ENCODE results near the gene LIPJ.

GRCh38 chr10:88555190-88555908 lies 31.2 kb upstream of the LIPJ start:
- TF ChIP-seq SIN3B (IDR thresholded peaks at IDR 0.05; ENCODE audit: low read length), result no peak
- no peak for TF ChIP-seq CBX5 (CRISPR knock-in tag; IDR thresholded peaks at IDR 0.05; ENCODE audit: borderline replicate concordance)
- TF ChIP-seq TCF12 (IDR thresholded peaks at IDR 0.05), result no peak
- no peak for TF ChIP-seq TCF12 (CRISPR knock-in tag; IDR thresholded peaks at IDR 0.05)
- TF ChIP-seq ARNT (IDR thresholded peaks at IDR 0.05), result no peak
- no peak for TF ChIP-seq RAD51 (IDR thresholded peaks at IDR 0.05; ENCODE audit: borderline replicate concordance)
- TF ChIP-seq, protein P1, sequence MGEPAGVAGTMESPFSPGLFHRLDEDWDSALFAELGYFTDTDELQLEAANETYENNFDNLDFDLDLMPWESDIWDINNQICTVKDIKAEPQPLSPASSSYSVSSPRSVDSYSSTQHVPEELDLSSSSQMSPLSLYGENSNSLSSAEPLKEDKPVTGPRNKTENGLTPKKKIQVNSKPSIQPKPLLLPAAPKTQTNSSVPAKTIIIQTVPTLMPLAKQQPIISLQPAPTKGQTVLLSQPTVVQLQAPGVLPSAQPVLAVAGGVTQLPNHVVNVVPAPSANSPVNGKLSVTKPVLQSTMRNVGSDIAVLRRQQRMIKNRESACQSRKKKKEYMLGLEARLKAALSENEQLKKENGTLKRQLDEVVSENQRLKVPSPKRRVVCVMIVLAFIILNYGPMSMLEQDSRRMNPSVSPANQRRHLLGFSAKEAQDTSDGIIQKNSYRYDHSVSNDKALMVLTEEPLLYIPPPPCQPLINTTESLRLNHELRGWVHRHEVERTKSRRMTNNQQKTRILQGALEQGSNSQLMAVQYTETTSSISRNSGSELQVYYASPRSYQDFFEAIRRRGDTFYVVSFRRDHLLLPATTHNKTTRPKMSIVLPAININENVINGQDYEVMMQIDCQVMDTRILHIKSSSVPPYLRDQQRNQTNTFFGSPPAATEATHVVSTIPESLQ (CRISPR knock-in tag; conservative IDR thresholded peaks at IDR 0.05), result no peak
- TF ChIP-seq ZFP90 (CRISPR knock-in tag; IDR thresholded peaks at IDR 0.05; ENCODE audit: borderline replicate concordance), result no peak
